Upper lobe of right lung (tissue), 1 donor: ENCODE results near the gene TMEM248. TPM values are rescaled to one million over a fixed set of nuclear protein-coding genes. Genes with fewer than 3 reads are reported as not detected.

ENCODE experiments used
- ATAC-seq: fragments of 200-7000 bp; cut with Tn5 transposase; one replicate; pipeline ENCODE4 v1.9.1; 2020; ENCODE audit warnings: mild to moderate bottlenecking, moderate library complexity
- DNase-seq: peaks from one replicate; pipeline ENCODE4 v3.0.0-alpha.2; 2020
- H3K27ac ChIP-seq: fragments of 200-600 bp; one replicate; pipeline ENCODE4 v1.8.0; 2022
- H3K27me3 ChIP-seq: fragments of 200-600 bp; one replicate; pipeline ENCODE4 v1.8.0; 2022; ENCODE audit warnings: mild to moderate bottlenecking
- H3K36me3 ChIP-seq: fragments of 200-600 bp; one replicate; pipeline ENCODE4 v1.8.0; 2022
- H3K4me1 ChIP-seq: fragments of 200-600 bp; one replicate; pipeline ENCODE4 v1.8.0; 2022
- H3K4me3 ChIP-seq: fragments of 200-600 bp; one replicate; pipeline ENCODE4 v1.8.0; 2022; ENCODE audit warnings: mild to moderate bottlenecking
- H3K9me3 ChIP-seq: fragments of 200-600 bp; one replicate; pipeline ENCODE4 v1.8.0; 2022
- CTCF ChIP-seq: fragments of 200-600 bp; IDR thresholded peaks from one replicate; pipeline ENCODE4 v1.8.0; 2022; ENCODE audit warnings: antibody characterized with exemption
- intact Hi-C: fragments of 100-400 bp; cut with DNase I; formaldehyde crosslinking; loops from one replicate; pipeline ENCODE4 v1.11.0; 2022
- total RNA-seq: library from RNA; stranded (reverse); fragmentation: NEBNext Ultra II Directional; extraction: Animal tissue kit (Norgen Biotek cat#: 25700); gene quantifications from one replicate; pipeline ENCODE4 v1.2.1, GENCODE V29; 2021
- donor health status: DM: no; HTN: yes; CAD: no; lungs with severe emphysema.

The TMEM248 gene
- total RNA-seq, 1 donor from 2014 or later: 114 TPM

GRCh38 chr7:66957595-66958290 lies 36.7 kb downstream of the TMEM248 start:
- no peak for ATAC-seq
- Histone ChIP-seq H3K27ac (no peak overlapping the region), H3K4me1 (no peaks in the 10 kb centered on the region), H3K4me3 (no peak overlapping the region), H3K9me3 (no peaks in the 10 kb centered on the region), H3K27me3 (no peaks in the 10 kb centered on the region), H3K36me3 (peaks cover 69% of the 10 kb centered on the region)
- intact Hi-C loops: no loop called here
- no peak for DNase-seq
- TF ChIP-seq CTCF: no peak

- Histone ChIP-seq H3K27me3 (no peaks in the 10 kb centered on the region), H3K4me1 (no peaks in the 10 kb centered on the region), H3K36me3 (peaks cover 59% of the 10 kb centered on the region), H3K27ac (no peak overlapping the region), H3K4me3 (no peak overlapping the region), H3K9me3 (no peaks in the 10 kb centered on the region)
- intact Hi-C loops: no loop called here
- TF ChIP-seq CTCF: no peak
- DNase-seq: no peak
- ATAC-seq: peak; percentile 25
These were observed 37.7 kb downstream of the TMEM248 start for GRCh38 chr7:66958538-66959350.

- DNase-seq (no peak), ATAC-seq (no peak)
- Histone ChIP-seq H3K4me1 (no peaks in the 10 kb centered on the region), H3K4me3 (no peak overlapping the region), H3K27ac (no peak overlapping the region), H3K27me3 (no peaks in the 10 kb centered on the region), H3K36me3 (peaks cover 45% of the 10 kb centered on the region), H3K9me3 (no peaks in the 10 kb centered on the region)
- TF ChIP-seq CTCF: no peak
- intact Hi-C loops: no loop called here
These were observed 39.2 kb downstream of the TMEM248 start for GRCh38 chr7:66960192-66960591.

- intact Hi-C loops: no loop called here
- DNase-seq (no peak), ATAC-seq (peak; percentile 40)
- H3K4me1 ChIP-seq: no peaks in the 10 kb centered on the region
- H3K36me3 ChIP-seq: peaks cover 36% of the 10 kb centered on the region
- no peak overlapping the region for H3K4me3 ChIP-seq
- no peaks in the 10 kb centered on the region for H3K9me3 ChIP-seq
- H3K27ac ChIP-seq: no peak overlapping the region
- no peak for TF ChIP-seq CTCF
- H3K27me3 ChIP-seq: no peaks in the 10 kb centered on the region
These were observed 40.1 kb downstream of the TMEM248 start for GRCh38 chr7:66961096-66961495.

GRCh38 chr7:66964411-66964810 lies 43.4 kb downstream of the TMEM248 start:
- Histone ChIP-seq H3K27me3 (no peaks in the 10 kb centered on the region), H3K27ac (no peak overlapping the region), H3K9me3 (no peaks in the 10 kb centered on the region), H3K4me3 (no peak overlapping the region), H3K4me1 (no peaks in the 10 kb centered on the region), H3K36me3 (peaks cover 2% of the 10 kb centered on the region)
- TF ChIP-seq CTCF: no peak
- intact Hi-C loops: no loop called here
- ATAC-seq (no peak), DNase-seq (no peak)
